Epithelial cell of proximal tubule (primary cell): ENCODE measurements around the gene LILRA1. TPM values are rescaled to one million over a fixed set of nuclear protein-coding genes. Genes with fewer than 3 reads are reported as not detected.
"Not testable (repeated sequence)": the region's sequence is repeated elsewhere in the genome, so short reads cannot be mapped to it uniquely, and the experiment has no call there.

Source experiments
- DNase-seq: peaks from one replicate; pipeline ENCODE4 v3.0.0-alpha.2; 2011; ENCODE audit warnings: low read depth
- H3K4me3 ChIP-seq: 2 replicates; pipeline ENCODE4 v1.5.1; 2011; ENCODE audit warnings: low read depth, mild to moderate bottlenecking, low read length
- total RNA-seq: library from RNA; depleted of rRNA; stranded (reverse); fragments of >200 nt; gene quantifications from 2 replicates; pipeline ENCODE4 v1.2.3, GENCODE V29; 2015
- TF ChIP-seq, protein P1 (sequence below): conservative IDR thresholded peaks from 2 replicates; pipeline ENCODE4 v1.5.1; 2012; ENCODE audit warnings: low read depth, mild to moderate bottlenecking, low read length

Gene LILRA1
- total RNA-seq, 1 donor from 2014 or later, result not detected

DNA sequence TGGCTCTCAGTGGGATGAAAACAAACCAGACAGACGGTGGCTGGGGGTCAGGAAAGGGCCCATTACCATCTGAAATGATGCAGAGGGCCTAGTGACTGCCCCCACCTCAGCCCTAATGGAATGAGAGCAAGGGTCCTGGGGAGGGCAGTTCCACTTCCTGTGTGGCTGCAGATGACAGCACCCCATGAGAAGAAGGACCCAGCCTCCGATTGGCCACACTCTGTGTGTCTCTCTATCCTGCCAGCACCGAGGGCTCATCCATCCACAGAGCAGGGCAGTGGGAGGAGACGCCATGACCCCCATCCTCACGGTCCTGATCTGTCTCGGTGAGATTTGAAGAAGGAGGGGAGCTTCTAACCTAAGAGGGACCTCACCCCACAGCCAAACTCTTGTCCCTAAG is 37.4 kb downstream of the LILRA1 start:
- TF ChIP-seq, protein P1, sequence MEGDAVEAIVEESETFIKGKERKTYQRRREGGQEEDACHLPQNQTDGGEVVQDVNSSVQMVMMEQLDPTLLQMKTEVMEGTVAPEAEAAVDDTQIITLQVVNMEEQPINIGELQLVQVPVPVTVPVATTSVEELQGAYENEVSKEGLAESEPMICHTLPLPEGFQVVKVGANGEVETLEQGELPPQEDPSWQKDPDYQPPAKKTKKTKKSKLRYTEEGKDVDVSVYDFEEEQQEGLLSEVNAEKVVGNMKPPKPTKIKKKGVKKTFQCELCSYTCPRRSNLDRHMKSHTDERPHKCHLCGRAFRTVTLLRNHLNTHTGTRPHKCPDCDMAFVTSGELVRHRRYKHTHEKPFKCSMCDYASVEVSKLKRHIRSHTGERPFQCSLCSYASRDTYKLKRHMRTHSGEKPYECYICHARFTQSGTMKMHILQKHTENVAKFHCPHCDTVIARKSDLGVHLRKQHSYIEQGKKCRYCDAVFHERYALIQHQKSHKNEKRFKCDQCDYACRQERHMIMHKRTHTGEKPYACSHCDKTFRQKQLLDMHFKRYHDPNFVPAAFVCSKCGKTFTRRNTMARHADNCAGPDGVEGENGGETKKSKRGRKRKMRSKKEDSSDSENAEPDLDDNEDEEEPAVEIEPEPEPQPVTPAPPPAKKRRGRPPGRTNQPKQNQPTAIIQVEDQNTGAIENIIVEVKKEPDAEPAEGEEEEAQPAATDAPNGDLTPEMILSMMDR, result no peak
- no peak overlapping the region for H3K4me3 ChIP-seq
- no peak for DNase-seq

- not testable (repeated sequence) for H3K4me3 ChIP-seq, DNase-seq
Observed at GRCh38 chr19:54631489-54632337, 38.3 kb downstream of the LILRA1 start.

GRCh38 chr19:54632517-54632916 is 39.1 kb downstream of the LILRA1 start:
- DNase-seq, H3K4me3 ChIP-seq: not testable (repeated sequence)

DNA sequence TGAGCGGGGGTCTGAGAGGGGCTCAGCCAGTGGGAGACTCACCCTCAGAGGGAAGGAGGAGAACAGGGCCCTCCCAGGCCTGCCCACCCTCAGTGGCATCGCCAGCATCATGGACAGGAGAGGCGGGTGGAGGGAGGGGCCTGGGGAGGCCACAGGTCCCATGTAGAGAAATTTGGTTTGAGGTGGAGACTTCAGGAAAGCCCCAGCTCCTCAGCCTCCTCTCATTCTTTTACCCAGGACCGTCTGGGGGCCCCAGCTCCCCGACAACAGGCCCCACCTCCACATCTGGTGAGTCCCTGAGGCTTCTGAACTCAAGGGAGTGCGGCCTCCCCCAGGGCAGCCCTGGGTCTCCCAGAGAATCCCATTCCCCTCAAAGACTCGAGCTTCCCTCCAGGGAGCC is 40.0 kb downstream of the LILRA1 start:
- no peak overlapping the region for H3K4me3 ChIP-seq
- TF ChIP-seq, protein P1, result no peak
- DNase-seq, result no peak

GRCh38 chr19:54636081-54636480 is 42.6 kb downstream of the LILRA1 start:
- DNase-seq, H3K4me3 ChIP-seq: not testable (repeated sequence)

DNA sequence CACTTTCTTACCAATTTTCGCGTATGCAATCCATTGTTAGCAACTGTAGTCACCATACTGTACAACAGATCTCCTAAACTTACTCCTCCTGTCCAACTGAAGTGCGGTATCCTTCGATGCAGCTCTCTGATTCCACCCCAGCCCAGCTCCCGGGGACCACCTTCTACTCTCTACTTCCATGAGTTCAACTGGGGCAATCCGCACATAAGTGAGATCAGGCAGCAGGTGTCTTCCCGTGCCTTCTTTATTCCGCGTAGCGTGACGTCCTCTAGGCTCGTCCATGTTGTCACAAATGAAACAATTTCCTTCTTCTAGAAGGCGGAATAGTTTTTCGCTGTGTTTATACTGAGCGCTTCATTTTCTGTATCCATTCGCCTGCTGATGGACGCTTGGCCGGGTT is 45.3 kb downstream of the LILRA1 start:
- H3K4me3 ChIP-seq, result no peak overlapping the region
- no peak for DNase-seq
- TF ChIP-seq, protein P1, result no peak

GRCh38 chr19:54642953-54643352 is 49.5 kb downstream of the LILRA1 start:
- not testable (repeated sequence) for DNase-seq, H3K4me3 ChIP-seq

DNA sequence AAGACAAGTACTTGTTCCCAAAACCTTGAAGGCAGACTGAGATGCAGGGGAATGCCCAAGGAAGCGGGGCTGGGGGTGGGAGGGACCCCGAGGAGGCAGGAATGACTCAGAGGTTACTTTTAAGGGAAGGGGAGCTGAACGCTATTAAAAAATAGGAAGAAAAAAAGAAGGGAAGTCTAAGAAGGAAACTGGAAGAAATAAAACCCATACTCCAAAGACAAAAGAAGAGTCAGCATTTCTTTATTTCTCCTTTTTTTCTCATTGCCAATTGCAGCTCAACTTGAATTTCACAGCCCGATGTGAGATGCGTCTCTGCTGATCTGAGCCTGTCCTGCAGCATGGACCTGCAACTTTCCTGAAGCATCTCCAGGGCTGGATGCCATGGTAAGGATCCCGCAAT is 50.2 kb downstream of the LILRA1 start:
- not testable (repeated sequence) for DNase-seq, H3K4me3 ChIP-seq

DNA sequence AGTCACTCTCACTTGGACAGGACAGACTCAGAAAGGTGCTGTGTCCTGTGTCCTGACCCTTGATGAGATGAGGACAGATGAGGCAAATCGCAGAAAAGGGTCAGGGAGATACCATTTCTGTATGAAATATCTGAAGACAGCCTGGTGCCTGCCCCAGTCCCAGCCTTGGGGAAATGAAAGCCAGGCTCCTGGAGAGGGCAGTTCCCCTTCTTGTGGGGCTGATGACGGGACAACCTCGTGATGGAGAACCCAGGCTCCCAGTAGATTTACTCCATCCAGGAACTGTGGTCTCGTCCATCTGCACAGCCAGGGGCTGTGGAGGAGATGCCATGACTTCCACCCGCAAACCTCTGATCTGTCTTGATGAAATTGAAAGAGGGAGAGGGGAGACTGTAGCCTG is 50.6 kb downstream of the LILRA1 start:
- no peak for DNase-seq
- TF ChIP-seq, protein P1, result no peak
- no peak overlapping the region for H3K4me3 ChIP-seq
